Stimulated activated CD4-positive, alpha-beta T cell treated with anti-CD3 and anti-CD28 coated beads, Interleukin-2, amount 100 ng/mL, for 24 hours (primary cell): ENCODE measurements around the gene RNF32.
"Not testable (repeated sequence)": the region's sequence is repeated elsewhere in the genome, so short reads cannot be mapped to it uniquely, and the experiment has no call there.

Experiments
- DNase-seq, 2 donors: peaks; one replicate each; pipeline ENCODE4 v3.0.0-alpha.2; 2020

RNF32 gene

GRCh38 chr7:156676263-156676662 is 35.7 kb downstream of the RNF32 start:
- no peak for DNase-seq

DNA sequence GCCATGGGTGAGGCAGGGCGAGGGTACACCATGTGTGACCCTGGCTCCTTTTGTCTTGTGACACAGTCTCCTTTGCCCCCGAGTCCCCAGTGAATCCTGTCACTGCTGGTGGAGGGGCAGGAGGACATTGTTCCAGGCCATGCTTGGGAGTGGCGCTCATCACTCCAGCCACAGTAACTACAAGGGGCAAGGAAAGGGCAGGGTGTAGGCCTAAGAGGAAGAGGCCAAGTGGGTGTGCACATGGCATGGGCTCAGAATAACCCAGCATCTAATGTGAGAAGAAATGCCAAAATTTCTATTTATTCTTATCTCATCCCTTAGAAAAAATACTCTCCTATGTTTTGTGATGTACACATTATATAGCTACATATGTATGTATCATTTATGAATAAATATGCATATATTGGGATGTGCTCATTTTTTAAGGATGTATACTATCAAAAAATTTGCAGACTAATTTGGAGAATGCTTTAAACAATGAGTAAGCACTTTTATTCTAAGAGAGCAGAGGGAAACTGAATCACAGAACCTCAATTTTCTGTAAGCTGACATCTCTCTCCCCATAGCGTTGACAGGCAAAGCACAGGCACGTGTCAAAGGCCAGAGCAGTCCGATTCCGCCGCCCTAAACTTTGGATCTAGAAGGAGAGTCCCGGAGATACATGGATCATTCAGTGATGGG is 36.9 kb downstream of the RNF32 start:
- DNase-seq, result no peak

DNA sequence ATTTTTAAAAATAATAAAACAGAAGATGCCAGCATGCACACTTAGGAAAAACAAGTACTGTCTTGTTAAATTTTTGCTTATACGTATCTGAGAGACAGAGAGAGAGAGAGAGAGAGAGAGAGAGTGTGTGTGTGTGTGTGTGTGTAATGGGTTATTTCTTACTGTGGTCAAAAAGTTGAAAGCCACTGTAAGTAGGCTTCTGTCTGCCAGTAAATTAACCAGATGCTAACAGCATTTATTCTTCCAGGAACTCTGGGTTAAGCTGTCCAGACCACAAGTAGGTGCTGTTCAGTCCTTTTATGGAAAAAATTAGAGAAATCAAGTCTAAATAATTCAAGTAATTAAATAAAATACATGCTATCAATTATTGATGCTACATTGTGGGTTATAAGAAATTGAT is 39.7 kb downstream of the RNF32 start:
- no peak for DNase-seq

- DNase-seq, result no peak
Observed at GRCh38 chr7:156682928-156683327, 42.4 kb downstream of the RNF32 start.

- DNase-seq, result no peak
Observed at GRCh38 chr7:156684251-156684650, 43.7 kb downstream of the RNF32 start.

GRCh38 chr7:156684661-156685060 is 44.1 kb downstream of the RNF32 start:
- no peak for DNase-seq

GRCh38 chr7:156691764-156692163 is 51.2 kb downstream of the RNF32 start:
- no peak for DNase-seq

DNA sequence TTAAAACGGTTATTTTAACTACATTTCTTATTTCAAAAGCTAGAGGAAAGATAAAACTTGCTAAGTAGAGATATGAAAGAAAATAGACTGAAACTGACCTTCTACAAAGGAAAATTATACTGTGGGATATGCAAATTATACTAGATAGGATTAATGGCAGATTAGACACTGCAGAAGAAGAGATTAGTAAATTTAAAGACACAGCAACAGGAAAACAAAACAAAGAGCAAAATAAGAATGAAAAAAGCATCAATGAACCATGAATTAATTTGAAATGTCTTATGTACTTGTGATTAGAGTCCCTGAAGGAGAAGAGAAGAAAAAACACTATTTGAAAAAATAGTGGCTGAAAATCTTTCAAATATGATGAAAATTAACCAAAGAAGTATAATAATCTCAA is 52.3 kb downstream of the RNF32 start:
- no peak for DNase-seq

- no peak for DNase-seq
Observed at GRCh38 chr7:156693627-156694026, 53.1 kb downstream of the RNF32 start.

DNA sequence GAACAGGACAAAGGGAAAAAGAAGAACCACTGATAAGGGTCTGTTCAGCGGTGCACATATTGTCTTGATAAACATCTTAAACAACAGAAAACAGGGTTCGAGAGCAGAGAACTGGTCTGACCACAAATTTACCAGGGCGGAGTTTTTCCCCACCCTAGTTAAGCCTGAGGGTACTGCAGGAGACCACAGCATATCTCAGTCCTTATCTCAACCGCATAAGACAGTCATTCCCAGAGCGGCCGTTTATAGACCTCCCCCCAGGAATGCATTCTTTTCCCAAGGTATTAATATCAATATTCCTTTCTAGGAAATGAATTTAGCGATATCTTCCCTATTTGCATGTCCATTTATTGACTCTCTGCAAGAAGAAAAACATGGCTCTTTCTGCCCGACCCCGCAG is 56.7 kb downstream of the RNF32 start:
- DNase-seq, result not testable (repeated sequence)

DNA sequence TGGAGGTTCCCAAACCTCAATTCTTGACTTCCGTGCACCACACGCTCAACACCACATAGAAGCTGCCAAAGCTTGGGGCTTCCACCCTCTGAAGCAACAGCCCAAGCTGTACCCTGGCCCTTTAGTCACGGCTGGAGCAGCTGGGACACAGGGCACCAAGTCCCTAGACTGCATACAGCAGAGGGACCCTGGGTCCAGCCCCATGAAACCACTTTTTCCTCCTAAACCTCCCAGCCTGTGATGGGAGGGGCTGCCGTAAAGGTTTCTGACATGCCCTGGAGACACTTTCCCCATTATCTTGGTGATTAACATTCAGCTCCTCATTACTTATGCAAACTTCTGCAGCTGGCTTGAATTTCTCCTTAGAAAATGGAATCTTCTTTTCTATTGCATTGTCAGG is 57.9 kb downstream of the RNF32 start:
- DNase-seq, result not testable (repeated sequence)

DNA sequence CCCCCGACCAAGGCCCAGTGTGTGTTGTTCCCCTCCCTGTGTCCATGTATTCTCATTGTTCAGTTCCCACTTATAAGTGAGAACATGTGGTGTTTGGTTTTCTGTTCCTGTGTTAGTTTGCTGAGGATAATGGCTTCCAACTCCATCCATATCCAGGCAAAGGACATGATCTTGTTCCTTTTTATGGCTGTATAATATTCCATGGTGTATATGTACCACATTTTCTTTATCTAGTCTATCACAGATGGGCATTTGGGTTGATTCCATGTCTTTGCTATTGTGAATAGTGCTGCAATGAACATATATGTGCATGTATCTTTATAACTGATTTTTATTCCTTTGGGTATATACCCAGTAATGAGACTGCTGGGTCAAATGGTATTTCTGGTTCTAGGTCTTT is 61.2 kb downstream of the RNF32 start:
- DNase-seq, result not testable (repeated sequence)

GRCh38 chr7:156702399-156702798 is 61.8 kb downstream of the RNF32 start:
- DNase-seq, result no peak

- no peak for DNase-seq
Observed at GRCh38 chr7:156703209-156703608, 62.6 kb downstream of the RNF32 start.

- no peak for DNase-seq
Observed at GRCh38 chr7:156703773-156704482, 63.4 kb downstream of the RNF32 start.

DNA sequence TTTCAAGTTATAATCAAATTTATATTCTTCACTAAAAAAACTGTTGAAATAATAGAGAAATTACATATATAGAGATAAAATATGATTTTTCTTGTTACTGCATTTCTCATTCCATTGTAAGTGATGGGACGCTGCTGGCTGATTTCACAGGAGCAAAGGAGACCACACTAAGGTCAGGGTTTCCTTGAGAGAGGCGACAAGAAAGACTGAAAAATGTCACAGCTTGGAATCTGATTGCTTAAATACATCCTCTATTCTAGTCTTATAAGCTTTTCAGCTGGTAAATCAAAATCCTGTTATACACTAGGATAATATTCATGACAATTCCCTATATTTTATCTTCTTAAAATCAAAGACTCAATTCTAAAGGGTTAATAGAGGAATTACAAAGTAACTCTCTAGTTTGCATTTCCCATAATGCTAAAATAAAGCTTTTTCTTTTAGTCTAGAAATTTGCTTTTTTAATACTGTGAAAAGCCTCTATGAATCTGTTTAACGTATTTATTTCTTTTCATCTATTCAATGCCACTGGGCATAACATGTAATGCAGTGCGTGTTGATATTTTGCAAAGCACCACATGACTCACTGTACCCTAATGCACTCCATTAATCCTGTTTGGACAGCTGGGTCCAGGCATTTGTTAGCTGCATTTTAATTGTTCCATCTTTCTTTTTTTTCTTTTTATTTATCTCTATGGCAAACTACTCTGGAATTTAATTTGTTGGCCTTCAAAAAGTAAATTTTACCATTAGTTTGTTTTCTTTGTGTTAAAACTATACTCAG is 81.7 kb downstream of the RNF32 start:
- no peak for DNase-seq

GRCh38 chr7:156725073-156725472 is 84.5 kb downstream of the RNF32 start:
- no peak for DNase-seq

DNA sequence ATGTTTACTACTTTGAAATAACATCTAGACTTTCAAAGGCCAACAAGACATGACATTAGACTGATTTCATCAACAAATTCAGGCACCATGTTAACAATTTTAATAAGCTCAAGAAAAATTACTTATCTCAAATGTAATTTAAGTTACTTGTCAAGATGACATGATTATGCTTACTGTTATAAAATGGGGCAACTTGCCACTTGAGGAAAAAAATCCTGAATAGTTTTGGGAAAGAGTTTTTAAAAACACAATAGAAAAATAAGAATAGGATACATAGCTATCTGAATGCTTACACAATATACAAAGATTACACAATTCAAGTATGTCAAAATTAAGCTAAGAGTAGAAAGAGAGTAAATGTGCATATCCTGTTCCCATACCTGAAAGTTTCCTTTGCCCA is 85.4 kb downstream of the RNF32 start:
- DNase-seq, result no peak
